NCI-H1092 treated with DMSO at 0.1 percent for 48 hours (cell line): ENCODE measurements around the gene ZNF566.
"Not testable (repeated sequence)": the region's sequence is repeated elsewhere in the genome, so short reads cannot be mapped to it uniquely, and the experiment has no call there.

Source experiments
- DNase-seq: peaks from one replicate; lab custom pipeline; 2025; lab: John Stamatoyannopoulos, UW

ZNF566 gene

DNA sequence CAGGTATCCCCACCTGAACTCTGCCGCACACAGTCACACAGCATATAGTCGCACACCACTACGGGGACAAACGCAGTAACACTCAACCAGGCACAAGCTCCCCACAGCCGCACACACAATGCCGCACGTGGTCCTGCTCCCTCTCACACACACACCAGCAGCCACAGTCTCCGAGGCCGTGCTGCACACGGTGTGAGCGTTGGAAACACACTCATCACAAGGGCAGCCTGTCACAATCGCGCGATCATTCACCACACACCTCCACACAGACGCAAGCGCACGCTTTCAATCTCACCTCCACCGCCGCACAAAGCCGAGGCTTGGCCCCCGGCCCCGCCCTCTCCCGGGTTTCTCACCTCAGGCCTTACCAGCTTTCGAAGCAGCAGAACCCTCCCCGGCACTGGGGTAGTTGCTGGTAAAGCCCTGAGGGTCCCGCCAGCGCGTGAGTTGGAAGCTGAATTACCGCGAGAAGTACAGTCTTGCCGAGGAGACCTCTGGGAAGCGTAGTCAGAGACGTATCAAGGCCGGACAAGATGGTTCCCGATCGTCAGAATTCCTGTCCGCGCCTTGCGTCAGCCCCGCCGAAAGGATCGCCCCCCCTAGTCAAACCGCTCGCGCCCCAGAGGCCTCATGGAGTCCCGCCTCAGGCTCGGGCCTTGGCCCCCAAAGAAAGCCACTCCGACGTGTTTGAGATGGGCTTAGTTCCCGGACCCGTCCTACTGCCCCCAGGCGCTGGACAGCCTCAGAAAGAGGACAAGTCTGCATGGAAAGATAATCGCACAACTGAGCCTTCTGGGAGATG lies at the start of gene ZNF566:
ZNF566 (minus strand) TSS at position 444 of the 802 bp plus-strand sequence. CDS start 13,004 bp downstream, outside the sequence.
- peak; percentile 94 for DNase-seq

DNA sequence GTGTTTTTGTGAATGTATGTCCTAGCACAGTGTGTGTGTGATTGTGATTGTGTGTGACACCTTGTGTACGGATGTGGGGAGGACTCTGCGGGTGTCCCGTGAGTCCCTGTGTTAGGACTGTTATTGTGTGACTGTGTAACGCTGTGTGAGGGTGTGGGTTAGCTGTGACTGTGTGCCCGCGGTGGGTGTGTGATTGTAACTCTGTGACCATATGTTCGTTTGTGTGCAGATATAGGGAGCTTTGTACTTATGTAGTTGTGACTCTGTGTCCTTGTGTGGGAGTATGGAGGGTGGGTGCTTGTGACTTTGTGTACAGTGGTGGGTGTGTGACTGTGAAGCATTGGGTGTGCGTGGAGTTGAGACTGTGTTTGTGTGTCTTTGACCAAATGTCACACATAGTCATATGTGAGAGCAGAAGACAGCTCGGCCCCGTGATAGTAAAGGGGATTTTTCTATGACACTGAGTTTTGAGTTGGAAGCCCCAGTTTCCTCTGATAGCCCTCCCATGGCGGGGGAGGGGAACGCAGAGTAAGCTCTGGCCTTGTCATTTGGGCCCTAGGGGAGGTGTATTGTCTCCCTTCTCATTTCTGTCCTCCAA lies 39.7 kb upstream of the ZNF566 start:
- DNase-seq = peak; percentile 18

DNA sequence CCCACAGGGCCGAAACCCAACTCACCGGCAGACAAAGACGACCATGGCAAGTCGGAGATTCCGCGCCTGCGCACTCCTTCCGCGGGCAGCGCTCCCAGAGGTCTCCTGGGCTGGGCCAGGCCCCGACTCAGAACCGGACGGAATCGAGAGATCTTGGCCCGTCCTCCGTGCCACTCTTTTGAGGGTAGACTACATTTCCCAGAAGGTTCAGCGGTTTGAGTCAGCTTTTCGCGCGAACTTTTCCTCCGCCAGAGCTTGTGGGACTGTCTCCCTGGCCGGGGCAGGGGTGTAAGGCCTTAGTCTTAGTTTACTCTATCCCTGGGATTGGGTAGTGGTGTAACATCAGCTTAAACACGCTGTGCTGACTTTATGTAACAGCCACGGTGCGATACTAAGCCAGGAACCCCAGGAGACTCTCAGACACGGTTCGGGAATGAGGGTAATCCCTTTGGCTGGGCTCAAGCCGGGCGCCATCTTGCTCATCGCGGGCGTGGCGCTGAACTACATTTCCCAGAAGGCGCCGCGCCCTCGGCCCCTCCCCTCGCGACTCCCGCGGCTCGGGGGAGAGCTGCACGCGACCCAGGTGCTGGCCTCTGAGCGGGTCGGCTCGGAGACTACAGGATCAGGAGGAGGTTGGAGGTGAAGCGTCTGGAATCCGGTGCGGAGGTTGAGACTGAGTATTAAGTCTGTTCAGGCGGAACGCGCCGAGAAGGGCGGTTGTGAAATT lies 39.0 kb upstream of the ZNF566 start, which contains the start of gene ZNF260:
ZNF260 (minus strand) TSS at position 78 of the 727 bp plus-strand sequence. CDS start 13,033 bp downstream, outside the sequence.
- peak; percentile 92 for DNase-seq

DNA sequence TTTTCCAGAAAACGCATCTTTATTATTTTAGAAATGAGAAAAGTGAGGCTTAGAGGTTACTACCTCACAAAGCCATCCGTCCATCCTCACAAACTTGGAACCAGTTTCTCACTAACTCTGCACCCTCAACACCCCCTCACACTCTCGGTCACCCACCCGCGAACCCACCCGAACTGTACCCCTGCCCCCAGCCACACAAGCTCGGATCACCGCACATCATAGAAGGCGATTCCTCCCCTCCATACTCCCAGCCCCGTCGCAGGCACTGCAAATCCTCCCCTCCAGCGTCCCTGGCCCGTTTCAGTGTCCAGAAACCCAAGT lies 38.5 kb upstream of the ZNF566 start:
- peak; percentile 58 for DNase-seq

DNA sequence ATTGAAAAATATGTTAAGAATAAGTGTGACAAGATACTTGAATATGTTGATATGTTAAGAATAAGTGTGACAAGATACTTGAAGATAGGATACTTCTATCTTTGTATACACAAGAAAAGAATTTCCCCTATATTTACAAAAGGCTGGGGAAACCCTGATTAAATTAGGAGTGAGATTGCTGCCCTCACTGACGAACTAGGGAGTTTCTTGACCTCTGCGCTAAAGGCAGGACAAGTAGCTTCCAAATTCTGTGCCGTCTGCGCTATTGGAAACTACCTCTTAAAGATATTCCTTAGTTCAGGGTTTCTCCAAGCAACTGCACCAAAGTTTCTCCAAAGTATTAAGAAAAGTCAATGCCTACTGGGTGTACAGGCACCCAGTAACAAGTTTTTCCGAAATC lies 38.0 kb upstream of the ZNF566 start:
- peak; percentile 12 for DNase-seq

DNA sequence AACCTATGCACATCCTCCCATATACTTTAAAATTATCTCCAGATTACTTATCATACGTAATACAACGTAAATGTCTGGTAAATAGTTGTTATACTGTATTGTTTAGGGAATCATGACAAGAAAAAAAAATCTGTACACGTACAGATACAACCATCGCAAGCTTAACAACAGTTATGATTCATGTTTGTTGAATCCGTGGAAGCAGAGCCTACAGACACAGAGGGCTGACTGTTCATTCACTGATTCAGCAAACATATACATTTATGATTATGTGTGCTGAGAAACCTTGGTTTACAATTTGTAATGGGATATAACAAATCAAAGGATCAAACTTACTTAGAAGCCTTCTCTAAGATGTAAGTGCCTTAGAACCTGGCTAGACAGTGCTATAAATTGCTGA lies 37.2 kb upstream of the ZNF566 start:
- no peak for DNase-seq

DNA sequence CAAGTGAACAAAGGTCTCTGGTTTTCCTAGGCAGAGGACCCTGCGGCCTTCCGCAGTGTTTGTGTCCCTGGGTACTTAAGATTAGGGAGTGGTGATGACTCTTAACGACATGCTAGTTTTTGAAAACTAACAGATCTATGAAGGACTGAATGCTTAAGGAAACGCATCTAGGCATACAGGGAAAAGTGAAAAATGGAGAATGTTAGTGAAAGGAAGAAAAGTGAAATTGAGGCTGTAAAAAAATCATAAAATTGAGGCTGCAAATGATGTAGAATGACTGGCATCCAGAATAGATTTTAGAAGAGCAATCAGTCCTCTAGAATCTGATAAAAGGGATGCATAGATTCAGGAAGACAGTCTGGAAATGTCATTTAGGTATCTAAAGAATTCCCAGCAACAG lies 35.3 kb upstream of the ZNF566 start:
- DNase-seq = no peak

DNA sequence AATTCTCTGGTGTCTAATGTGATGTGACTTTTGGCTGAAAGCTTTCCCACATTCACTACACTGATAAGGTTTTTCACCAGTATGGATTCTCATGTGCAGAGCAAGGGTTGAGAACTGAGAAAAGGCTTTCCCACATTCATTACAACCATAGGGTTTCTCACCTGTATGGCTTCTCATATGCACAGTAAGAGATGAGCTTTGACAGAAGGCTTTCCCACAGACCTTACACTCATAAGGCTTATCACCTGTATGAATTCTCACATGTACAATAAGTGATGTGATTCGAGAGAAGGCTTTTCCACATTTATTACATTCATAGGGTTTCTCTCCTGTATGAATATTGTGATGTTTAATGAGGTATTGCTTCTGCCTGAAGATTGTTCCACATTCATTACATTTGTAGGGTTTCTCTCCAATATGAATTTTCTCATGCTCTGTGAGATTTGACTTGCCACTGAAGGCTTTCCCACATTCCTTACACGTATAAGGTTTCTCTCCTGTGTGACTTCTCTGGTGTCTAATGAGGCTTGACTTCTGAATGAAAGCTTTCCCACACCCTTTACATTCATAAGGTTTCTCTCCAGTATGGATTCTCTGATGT lies 24.8 kb upstream of the ZNF566 start:
- DNase-seq = no peak

DNA sequence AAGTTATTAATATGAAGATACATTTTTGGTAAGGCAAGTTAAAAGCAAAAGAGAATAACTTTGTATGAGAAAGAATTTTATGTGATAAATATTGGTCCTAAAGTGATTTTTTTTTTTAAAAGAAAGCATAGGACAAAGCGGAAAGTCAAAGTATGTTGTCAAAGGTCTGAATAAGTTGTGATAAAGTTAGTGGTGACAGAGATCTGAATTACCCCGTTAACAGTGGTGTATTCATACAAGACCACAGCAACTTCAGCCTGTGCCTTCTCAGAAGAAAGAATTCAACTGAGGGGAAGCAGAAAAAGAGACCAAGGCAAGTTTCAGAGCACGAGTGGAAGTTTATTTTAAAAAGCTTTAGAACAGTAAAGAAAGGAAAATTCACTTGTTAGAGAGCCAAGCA lies 19.0 kb upstream of the ZNF566 start:
- DNase-seq = no peak

DNA sequence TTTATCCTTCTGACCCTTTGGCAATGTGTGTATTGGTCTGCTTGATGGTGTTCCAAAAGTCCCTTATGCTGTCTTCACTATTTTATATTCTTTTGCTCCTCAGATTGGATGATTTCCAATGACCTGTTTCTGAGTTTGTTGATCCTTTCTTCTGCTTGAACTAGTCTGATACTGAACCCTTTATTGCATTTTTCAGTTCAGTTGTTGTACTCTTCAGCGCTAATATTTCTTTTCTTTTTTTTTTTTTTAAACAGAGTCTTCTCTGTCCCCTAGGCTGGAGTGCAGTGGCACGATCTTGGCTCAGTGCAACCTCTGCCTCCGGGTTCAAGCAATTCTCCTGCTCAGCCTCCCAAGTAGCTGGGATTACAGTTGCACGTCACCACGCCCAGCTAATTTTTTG lies 12.6 kb upstream of the ZNF566 start:
- DNase-seq = no peak

DNA sequence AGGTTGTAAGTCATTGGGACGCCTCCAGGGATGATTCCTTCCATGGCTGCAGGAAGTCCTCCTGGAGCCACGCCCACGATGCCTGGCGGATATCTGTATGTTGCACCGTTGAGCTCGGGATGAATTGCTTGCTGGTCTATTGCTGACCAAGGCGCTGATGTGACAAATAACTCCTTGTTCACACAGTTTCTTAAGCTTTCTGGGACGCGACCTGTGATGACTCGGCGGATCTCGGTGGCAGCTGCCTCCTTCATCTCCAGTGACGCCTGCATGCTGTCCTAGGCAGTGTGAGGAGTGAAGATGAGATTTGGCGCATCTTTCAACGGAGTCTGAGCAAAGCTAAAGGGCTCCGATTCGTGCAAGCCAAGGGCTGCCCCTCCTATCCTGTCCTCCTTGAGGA lies 7.6 kb upstream of the ZNF566 start:
- DNase-seq = no peak

DNA sequence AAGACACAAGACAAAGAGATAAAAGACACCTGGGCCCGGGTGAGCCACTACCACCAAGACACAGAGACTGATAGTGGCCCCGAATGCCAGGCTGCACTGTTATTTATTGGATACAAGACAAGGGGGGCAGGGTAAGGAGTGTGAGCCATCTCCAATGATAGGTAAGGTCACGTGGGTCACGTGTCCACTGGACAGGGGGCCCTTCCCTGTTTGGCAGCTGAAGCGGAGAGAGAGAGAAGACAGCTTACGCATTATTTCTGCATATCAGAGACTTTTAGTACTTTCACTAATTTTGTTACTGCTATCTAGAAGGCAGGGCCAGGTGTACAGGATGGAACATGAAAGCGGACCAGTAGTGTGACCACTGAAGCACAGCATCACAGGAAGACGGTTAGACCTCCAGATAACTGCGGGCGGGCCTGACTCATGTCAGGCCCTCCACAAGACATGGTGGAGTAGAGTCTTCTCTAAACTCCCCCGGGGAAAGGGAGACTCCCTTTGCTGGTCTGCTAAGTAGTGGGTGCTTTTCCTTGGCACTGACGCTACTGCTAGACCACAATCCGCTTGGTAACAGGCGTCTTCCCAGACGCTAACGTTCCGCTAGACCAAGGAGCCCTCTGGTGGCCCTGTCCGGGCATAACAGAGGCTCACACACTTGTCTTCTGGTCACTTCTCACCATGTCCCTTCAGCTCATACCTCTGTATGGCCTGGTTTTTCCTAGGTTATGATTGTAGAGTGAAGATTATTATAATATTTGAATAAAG lies 3.5 kb upstream of the ZNF566 start:
- DNase-seq = peak; percentile 21

DNA sequence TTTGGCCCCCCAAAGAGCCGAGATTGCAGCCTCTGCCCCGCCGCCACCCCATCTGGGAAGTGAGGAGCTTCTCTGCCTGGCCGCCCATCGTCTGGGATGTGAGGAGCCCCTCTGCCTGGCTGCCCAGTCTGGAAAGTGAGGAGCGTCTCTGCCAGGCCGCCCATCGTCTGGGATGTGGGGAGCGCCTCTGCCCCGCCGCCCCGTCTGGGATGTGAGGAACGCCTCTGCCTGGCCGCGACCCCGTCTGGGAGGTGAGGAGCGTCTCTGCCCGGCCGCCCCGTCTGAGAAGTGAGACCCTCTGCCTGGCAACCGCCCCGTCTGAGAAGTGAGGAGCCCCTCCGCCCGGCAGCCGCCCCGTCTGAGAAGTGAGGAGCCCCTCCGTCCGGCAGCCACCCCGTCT lies 1.5 kb upstream of the ZNF566 start:
- DNase-seq = not testable (repeated sequence)

DNA sequence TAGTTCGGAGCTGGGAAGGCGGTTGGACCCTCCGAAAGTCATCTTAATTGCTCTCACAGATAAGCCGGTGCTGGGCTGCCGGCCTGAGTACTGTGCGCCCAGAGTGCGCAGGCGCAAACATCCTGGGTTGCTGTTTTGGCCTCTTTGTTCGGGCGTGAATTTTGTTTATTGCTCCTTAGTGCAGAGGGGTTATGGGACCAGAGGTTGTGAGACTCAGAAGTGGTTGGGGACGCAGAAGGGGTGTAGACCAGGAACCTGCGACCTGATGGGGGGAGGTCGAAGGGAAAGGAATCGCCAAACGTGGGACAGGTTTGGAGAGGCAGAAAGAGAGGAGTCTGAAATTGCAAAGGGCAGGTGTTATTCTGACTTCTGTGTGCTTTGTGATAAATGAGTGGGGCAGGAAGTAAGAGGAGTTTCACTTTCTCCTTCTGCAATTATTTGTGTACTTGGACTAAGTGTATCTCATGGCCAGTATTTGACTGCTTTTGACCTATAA lies 607 bp upstream of the ZNF566 start:
- peak; percentile 93 for DNase-seq

DNA sequence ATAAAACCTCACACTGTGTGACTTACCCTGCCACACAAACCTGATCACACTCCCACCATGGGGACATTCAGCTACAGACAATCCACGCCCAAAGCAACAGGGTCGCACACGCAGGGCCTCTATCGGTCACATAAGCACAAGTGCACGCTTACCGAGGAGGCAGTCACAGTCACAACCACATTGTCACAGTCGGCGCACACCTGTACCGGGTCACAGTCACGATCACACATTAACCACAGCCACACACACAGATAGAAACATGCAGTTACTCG lies 579 bp downstream of the ZNF566 start:
- DNase-seq = peak; percentile 58

DNA sequence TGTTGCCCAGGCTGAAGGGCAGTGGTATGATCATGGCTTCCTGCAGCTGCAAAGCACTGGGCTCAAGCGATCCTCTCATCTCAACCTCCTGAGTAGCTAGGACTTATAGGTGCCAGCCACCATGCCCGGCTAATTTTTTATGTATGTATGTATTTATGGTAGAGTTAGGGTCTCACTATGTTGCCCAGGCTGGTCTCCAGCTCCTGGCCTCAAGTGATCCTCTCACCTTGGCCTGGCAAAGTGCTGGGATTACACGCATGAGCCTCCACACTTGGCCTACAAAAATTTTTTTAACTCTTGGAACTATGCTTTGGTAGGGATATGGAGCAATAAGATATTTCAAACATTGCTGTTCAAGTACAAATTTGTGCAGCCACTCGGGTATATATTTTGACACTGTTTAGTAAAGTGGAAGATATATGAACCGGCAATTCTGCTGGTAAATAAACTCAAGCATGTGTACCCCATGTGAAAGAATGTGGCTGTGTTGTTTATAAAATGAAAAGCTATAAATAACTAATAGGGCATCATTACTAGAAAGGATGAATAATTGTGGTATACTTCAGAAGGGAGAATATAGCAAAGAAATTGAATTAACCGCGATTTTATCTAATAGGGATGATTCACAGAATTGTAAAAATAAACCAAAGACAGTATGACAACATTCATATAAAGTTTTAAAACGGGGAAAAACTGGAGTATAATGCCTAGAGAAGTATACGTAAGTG lies 1.1 kb downstream of the ZNF566 start:
- no peak for DNase-seq

DNA sequence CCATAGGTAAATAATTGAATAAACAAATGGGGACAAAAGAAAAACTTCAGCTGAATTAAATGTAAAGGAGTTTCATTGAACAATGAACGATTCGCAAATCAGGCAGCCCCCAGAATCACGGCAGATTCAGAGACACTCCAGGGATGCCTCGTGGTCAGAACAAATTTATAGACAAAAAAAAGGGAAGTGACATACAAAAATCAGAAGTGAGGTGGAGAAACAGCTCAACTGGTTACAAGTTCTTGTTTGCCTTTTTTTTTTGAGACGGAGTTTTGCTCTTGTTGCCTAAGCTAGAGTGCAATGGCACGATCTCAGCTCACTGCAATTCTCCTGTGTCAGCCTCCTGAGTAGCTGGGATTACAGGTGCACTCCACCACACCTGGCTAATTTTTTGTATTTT lies 5.7 kb downstream of the ZNF566 start:
- no peak for DNase-seq

DNA sequence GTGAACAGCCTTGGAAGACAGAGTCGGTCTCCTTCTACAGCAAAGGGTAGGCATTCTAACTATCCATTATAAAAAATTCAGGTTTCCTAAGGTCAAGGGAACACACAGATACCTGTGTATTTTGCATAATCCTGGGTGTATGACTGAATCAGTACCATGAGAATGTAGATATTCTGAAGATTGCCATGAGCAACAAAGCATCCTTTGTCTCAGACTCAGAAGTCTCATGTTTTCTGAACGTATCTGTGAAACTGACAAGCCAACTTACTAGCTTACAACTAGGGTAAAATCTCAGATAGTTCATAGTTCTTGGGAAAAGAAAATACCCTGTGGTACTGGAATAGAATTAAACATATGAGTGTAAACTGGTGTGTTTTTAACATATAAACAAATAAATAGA lies 6.5 kb downstream of the ZNF566 start:
- DNase-seq = no peak

DNA sequence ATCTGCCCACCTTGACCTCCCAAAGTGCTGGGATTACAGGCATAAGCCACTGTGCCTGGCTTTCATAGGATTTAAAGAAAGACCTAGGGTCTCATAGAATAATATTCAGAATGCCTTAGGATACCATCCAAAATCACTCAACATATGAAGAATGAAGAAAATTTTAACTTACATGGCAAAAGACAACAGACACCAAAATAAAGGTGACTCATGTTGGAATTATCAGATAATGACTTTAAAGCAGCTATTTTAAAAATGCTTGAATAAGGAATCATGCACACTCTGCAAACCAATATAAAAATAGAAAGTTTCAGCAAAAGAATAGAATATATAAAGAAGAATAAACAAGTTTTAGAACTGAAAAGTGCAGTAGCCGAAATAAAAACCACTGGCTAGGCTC lies 29.3 kb downstream of the ZNF566 start:
- no peak for DNase-seq

DNA sequence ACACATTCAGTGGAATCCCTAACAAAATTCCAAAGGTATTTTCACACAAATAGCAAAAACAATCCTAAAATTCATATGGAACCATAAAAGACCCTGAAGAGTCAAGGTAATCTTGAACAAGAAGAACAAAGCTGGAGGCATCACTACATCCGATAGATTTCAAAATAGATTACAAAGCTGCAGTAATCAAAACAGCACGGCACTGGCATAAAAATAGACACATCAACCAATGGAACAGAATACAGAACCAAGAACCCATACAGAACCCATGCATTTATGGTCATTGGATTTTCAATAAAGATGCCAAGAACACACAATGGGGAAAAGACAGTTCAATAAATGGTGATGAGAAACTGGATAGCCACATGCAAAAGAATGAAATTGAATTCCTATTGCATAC lies 32.5 kb downstream of the ZNF566 start:
- no peak for DNase-seq

DNA sequence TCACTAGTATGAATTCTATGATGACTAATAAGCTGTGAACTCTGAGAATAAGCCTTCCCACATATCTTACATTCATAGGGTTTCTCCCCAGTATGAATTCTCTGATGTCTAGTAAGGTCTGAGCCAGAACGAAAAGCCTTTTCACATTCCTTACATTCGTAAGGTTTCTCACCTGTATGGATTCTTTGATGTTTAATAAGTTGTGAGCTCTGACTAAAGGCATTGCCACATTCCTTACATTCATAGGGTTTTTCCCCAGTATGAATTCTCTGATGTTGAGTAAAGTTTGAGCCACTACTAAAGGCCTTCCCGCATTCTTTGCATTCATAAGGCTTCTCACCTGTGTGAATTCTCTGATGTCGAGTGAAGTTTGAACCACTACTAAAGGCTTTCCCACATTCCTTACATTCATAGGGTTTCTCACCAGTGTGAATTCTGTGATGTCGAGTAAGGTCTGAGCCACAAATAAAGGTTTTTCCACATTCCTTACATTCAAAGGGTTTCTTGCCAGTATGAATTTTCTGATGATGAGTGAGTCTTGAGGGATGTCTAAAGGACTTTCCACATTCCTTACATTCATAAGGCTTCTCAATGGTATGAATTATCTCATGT lies 40.2 kb downstream of the ZNF566 start:
- DNase-seq = no peak
